HEK293T (cell line): ENCODE data around the gene BEND5.

Experiments
- ARNT ChIP-seq: fragments of 450-650 bp; IDR thresholded peaks from 2 replicates; pipeline ENCODE4 v1.6.1; 2017; ENCODE audit warnings: mild to moderate bottlenecking
- FOXK2 ChIP-seq: fragments of 450-650 bp; IDR thresholded peaks from 2 replicates; pipeline ENCODE4 v1.6.1; 2016; ENCODE audit warnings: mild to moderate bottlenecking
- L3MBTL2 ChIP-seq: fragments of 450-650 bp; conservative IDR thresholded peaks from 2 replicates; pipeline ENCODE4 v1.6.1; 2016; ENCODE audit warnings: mild to moderate bottlenecking
- PKNOX1 ChIP-seq: fragments of 450-650 bp; IDR thresholded peaks from 2 replicates; pipeline ENCODE4 v1.6.1; 2016
- SP1 ChIP-seq: fragments of 450-650 bp; IDR thresholded peaks from 2 replicates; pipeline ENCODE4 v1.6.1; 2017
- TARDBP ChIP-seq: fragments of 450-650 bp; IDR thresholded peaks from 2 replicates; pipeline ENCODE4 v1.6.1; 2016
- ZNF384 ChIP-seq: fragments of 450-650 bp; IDR thresholded peaks from 2 replicates; pipeline ENCODE4 v1.6.1; 2016

GRCh38 chr1:48756683-48757316 lies 19.9 kb downstream of the BEND5 start:
- no peak for TF ChIP-seq ZNF384
- TF ChIP-seq FOXK2 = no peak
- TF ChIP-seq SP1 = no peak
- no peak for TF ChIP-seq ARNT
- TF ChIP-seq PKNOX1 = no peak
- no peak for TF ChIP-seq L3MBTL2
- no peak for TF ChIP-seq TARDBP
